COLO668 (cell line): Measurements from ENCODE around the gene PDE4C.
"Not testable (repeated sequence)": the region's sequence is repeated elsewhere in the genome, so short reads cannot be mapped to it uniquely, and the experiment has no call there.

Experiments used
- DNase-seq: peaks from one replicate; lab custom pipeline; 2025; ENCODE audit not compliant: unreplicated experiment; lab: John Stamatoyannopoulos, UW

The PDE4C gene

GRCh38 chr19:18223860-18224524 is 2.2 kb downstream of the PDE4C start:
- DNase-seq = peak; percentile 13

- no peak for DNase-seq
Measured at GRCh38 chr19:18221815-18222725, 4.2 kb downstream of the PDE4C start.

GRCh38 chr19:18220632-18221275 is 5.5 kb downstream of the PDE4C start:
- peak; percentile 13 for DNase-seq

- no peak for DNase-seq
Measured at GRCh38 chr19:18219911-18220631, 6.2 kb downstream of the PDE4C start.

GRCh38 chr19:18218600-18218999 is 7.6 kb downstream of the PDE4C start:
- no peak for DNase-seq

GRCh38 chr19:18218159-18218558 is 8.1 kb downstream of the PDE4C start:
- DNase-seq = peak; percentile 10

GRCh38 chr19:18216789-18217188 is 9.4 kb downstream of the PDE4C start:
- no peak for DNase-seq

GRCh38 chr19:18214779-18215433 is 11.3 kb downstream of the PDE4C start:
- DNase-seq = no peak

GRCh38 chr19:18211683-18212082 is 14.6 kb downstream of the PDE4C start:
- DNase-seq = no peak

GRCh38 chr19:18209912-18210311 is 16.3 kb downstream of the PDE4C start:
- not testable (repeated sequence) for DNase-seq

- DNase-seq = peak; percentile 45
Measured at GRCh38 chr19:18208098-18208951, 17.9 kb downstream of the PDE4C start.

GRCh38 chr19:18206018-18206417 is 20.2 kb downstream of the PDE4C start:
- no peak for DNase-seq

GRCh38 chr19:18205200-18205892 is 20.9 kb downstream of the PDE4C start:
- DNase-seq = peak; percentile 73

GRCh38 chr19:18204394-18205199 is 21.6 kb downstream of the PDE4C start:
- DNase-seq = peak; percentile 68

GRCh38 chr19:18203863-18204393 is 22.3 kb downstream of the PDE4C start, which contains the start of gene RAB3A:
Gene RAB3A, minus strand, starts transcription at chr19:18204042. Its CDS starts 1,302 bp downstream, at chr19:18202740.
- peak; percentile 100 for DNase-seq

GRCh38 chr19:18203408-18203862 is 22.8 kb downstream of the PDE4C start:
- DNase-seq = peak; percentile 73

- DNase-seq = peak; percentile 53
Measured at GRCh38 chr19:18202778-18203407, 23.3 kb downstream of the PDE4C start.
